Duodenal mucosa (tissue), 2 donors: ENCODE data around the gene TRPC1.

Experiments used
- H3K27ac ChIP-seq: one replicate; pipeline ENCODE4 v1.7.0; 2013; ENCODE audit warnings: low read depth, low read length
- H3K27me3 ChIP-seq, 2 donors: one replicate each; pipeline ENCODE4 v1.7.0; 2013; ENCODE audit warnings: low read length in 2 of 2, control low read depth in 1 of 2; ENCODE audit not compliant: insufficient read depth in 2 of 2, control insufficient read depth in 1 of 2
- H3K36me3 ChIP-seq, 2 donors: one replicate each; pipeline ENCODE4 v1.7.0; 2013; ENCODE audit warnings: low read length in 2 of 2, control low read depth in 1 of 2; ENCODE audit not compliant: insufficient read depth in 2 of 2, control insufficient read depth in 1 of 2
- H3K4me1 ChIP-seq, 2 donors: one replicate each; pipeline ENCODE4 v1.7.0; 2013; ENCODE audit warnings: low read length in 2 of 2, control low read depth in 1 of 2; ENCODE audit not compliant: insufficient read depth in 2 of 2, control insufficient read depth in 1 of 2
- H3K4me3 ChIP-seq, 2 donors: one replicate each; pipeline ENCODE4 v1.7.0; 2013; ENCODE audit warnings: low read length in 2 of 2, low read depth in 1 of 2
- H3K9ac ChIP-seq, 2 donors: one replicate each; pipeline ENCODE4 v1.7.0; 2013; ENCODE audit warnings: low read length in 2 of 2, low read depth in 1 of 2
- H3K9me3 ChIP-seq, 2 donors: one replicate each; pipeline ENCODE4 v1.7.0; 2013; ENCODE audit warnings: low read length in 2 of 2, control low read depth in 1 of 2; ENCODE audit not compliant: control insufficient read depth in 1 of 2

Gene TRPC1

DNA sequence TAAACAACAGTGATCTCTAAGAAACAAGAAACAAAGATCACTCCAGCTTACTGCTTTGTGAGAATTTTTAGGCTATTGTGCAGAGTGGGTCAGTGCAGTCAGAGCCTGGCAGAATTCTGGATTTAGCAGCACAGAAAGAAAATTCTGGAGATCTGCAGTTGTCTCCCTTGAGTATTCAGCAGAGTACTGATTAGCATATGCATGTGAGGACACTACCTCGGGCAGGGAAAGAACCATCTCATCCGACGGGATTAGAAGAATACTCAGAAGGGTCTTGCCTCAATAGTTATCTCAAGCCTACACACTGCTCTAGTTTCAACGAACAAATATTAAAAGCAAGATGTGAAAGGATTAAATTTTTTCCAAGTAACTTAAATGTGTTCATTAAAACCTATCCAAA, 70.7 kb downstream of the TRPC1 start:
- Histone ChIP-seq H3K36me3 (no peaks in the 10 kb centered on the region), H3K9ac (no peak overlapping the region), H3K4me1 (peaks cover 0 to 4% of the 10 kb centered on the region in 2 donors), H3K27ac (no peak overlapping the region), H3K27me3 (no peaks in the 10 kb centered on the region), H3K4me3 (no peak overlapping the region), H3K9me3 (no peaks in the 10 kb centered on the region)

GRCh38 chr3:142795332-142795731, 71.5 kb downstream of the TRPC1 start:
- Histone ChIP-seq H3K9me3 (no peaks in the 10 kb centered on the region), H3K36me3 (no peaks in the 10 kb centered on the region), H3K4me3 (no peak overlapping the region), H3K9ac (no peak overlapping the region), H3K27me3 (no peaks in the 10 kb centered on the region), H3K27ac (no peak overlapping the region), H3K4me1 (peaks cover 0 to 4% of the 10 kb centered on the region in 2 donors)

DNA sequence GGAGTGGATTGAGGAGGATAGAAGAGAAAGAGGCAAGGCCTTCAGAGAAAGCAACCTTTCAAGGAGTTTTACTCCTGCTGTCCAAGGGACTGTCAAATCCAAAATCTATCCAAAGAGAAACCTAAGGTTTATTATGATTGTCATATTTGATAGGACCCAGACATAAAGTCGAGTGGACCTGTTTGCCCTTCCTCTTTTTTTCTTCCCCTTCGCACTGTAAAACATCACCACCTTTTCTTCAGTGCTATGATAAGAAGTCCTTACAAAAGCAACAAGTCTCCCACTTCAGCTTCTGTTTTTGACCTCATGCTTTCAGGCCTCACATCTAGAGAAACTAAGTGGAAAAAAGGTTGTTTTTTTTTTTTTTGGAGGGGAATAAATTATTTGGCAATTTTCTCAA, 73.0 kb downstream of the TRPC1 start:
- H3K9ac ChIP-seq, result no peak overlapping the region
- no peaks in the 10 kb centered on the region for H3K9me3 ChIP-seq
- no peaks in the 10 kb centered on the region for H3K27me3 ChIP-seq
- no peaks in the 10 kb centered on the region for H3K36me3 ChIP-seq
- no peak overlapping the region for H3K27ac ChIP-seq
- H3K4me1 ChIP-seq, result no peaks in the 10 kb centered on the region
- H3K4me3 ChIP-seq, result no peak overlapping the region

DNA sequence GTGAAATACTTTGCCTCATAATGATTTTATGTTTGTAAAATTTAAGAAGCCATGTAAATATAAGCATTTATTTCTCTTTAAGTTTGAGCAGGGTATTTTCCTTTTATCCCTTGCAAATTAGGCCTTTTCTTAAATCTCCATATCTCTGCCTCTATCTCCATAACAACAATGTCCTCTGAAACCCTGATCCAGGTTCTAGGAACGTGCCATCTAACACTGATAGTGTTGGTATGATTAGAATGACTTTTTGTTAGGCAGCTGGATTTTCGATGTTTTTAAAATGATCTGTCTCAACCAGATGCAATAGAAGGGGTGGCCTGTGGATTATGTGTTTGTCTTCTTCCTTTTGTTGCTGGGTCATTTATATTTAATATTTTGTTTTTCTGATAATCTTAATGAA, 77.9 kb downstream of the TRPC1 start:
- Histone ChIP-seq H3K9ac (no peak overlapping the region), H3K4me1 (no peaks in the 10 kb centered on the region), H3K36me3 (no peaks in the 10 kb centered on the region), H3K9me3 (no peaks in the 10 kb centered on the region), H3K4me3 (no peak overlapping the region), H3K27me3 (no peaks in the 10 kb centered on the region), H3K27ac (no peak overlapping the region)

DNA sequence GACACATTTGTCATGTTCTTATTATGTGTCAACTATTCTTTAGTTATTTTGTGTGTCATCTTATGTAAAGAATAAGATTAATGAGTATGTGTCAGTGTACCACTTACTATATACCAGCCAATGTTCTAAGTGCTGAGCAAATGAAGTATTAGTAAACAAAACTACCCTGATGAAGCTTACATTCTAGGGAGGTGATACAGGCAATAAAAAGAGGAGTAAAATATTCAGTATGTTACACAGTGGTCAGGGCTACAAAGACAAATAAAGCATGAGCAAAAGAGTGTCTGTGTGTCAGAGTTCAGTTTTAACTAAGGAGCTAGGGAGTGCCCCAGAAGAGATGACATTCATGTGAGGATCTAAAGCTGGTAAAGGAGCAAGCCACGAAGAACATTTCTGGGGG, 79.1 kb downstream of the TRPC1 start:
- H3K4me3 ChIP-seq, result no peak overlapping the region
- H3K9ac ChIP-seq, result no peak overlapping the region
- no peaks in the 10 kb centered on the region for H3K9me3 ChIP-seq
- no peaks in the 10 kb centered on the region for H3K27me3 ChIP-seq
- H3K27ac ChIP-seq, result no peak overlapping the region
- H3K36me3 ChIP-seq, result no peaks in the 10 kb centered on the region
- H3K4me1 ChIP-seq, result no peaks in the 10 kb centered on the region

- Histone ChIP-seq H3K9me3 (no peaks in the 10 kb centered on the region), H3K27ac (no peak overlapping the region), H3K9ac (no peak overlapping the region), H3K4me1 (no peaks in the 10 kb centered on the region), H3K36me3 (no peaks in the 10 kb centered on the region), H3K27me3 (no peaks in the 10 kb centered on the region), H3K4me3 (no peak overlapping the region)
These were observed 84.5 kb downstream of the TRPC1 start for GRCh38 chr3:142808103-142808917.

- Histone ChIP-seq H3K9me3 (no peaks in the 10 kb centered on the region), H3K27me3 (no peaks in the 10 kb centered on the region), H3K4me1 (no peaks in the 10 kb centered on the region), H3K36me3 (no peaks in the 10 kb centered on the region), H3K9ac (no peak overlapping the region), H3K4me3 (no peak overlapping the region), H3K27ac (no peak overlapping the region)
These were observed 85.4 kb downstream of the TRPC1 start for GRCh38 chr3:142809259-142809658.

GRCh38 chr3:142815803-142816202, 92.0 kb downstream of the TRPC1 start:
- H3K4me3 ChIP-seq, result no peak overlapping the region
- no peaks in the 10 kb centered on the region for H3K9me3 ChIP-seq
- no peak overlapping the region for H3K9ac ChIP-seq
- no peaks in the 10 kb centered on the region for H3K4me1 ChIP-seq
- no peaks in the 10 kb centered on the region for H3K36me3 ChIP-seq
- H3K27me3 ChIP-seq, result peaks cover 0 to 5% of the 10 kb centered on the region in 2 donors
- H3K27ac ChIP-seq, result no peak overlapping the region

GRCh38 chr3:142817356-142817755, 93.5 kb downstream of the TRPC1 start:
- H3K9me3 ChIP-seq, result no peaks in the 10 kb centered on the region
- no peaks in the 10 kb centered on the region for H3K36me3 ChIP-seq
- H3K27ac ChIP-seq, result no peak overlapping the region
- H3K27me3 ChIP-seq, result peaks cover 0 to 5% of the 10 kb centered on the region in 2 donors
- no peaks in the 10 kb centered on the region for H3K4me1 ChIP-seq
- H3K9ac ChIP-seq, result no peak overlapping the region
- no peak overlapping the region for H3K4me3 ChIP-seq

- H3K4me3 ChIP-seq, result no peak overlapping the region
- H3K36me3 ChIP-seq, result no peaks in the 10 kb centered on the region
- H3K27ac ChIP-seq, result no peak overlapping the region
- no peaks in the 10 kb centered on the region for H3K9me3 ChIP-seq
- peaks cover 0 to 5% of the 10 kb centered on the region in 2 donors for H3K27me3 ChIP-seq
- no peak overlapping the region for H3K9ac ChIP-seq
- no peaks in the 10 kb centered on the region for H3K4me1 ChIP-seq
These were observed 94.1 kb downstream of the TRPC1 start for GRCh38 chr3:142817897-142818296.
